Measurements from ENCODE around the gene TMEM208. TPM values are rescaled to one million over a fixed set of nuclear protein-coding genes. Genes with fewer than 3 reads are reported as not detected.
A peak's percentile ranks its signal among the peaks of the same experiment; 100 is the strongest.

Gene TMEM208
- total RNA-seq, 1 experiment from 2014 or later, result 48.4 TPM

DNA sequence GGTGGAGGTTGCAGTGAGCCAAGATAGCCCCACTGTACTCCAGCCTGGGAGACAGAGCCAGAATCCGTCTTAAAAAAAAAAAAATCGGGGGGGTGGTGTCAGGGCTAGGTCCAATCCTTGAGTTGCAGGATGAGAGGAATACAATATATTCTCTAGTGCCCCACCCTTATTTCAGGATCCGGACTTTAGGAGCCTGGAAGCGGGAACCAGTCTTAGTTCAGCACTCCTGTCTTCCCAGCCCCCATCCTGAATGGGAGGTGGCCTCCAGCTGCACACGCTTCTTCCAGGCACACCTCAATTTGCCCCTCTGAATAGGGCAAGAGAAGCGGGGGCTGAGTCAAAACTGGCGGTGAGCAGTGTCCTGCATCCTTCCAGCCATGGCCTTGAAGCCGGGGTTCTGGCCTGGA is 18.7 kb downstream of the TMEM208 start (continued):
- TF ChIP-seq SMAD4 (CRISPR knock-in tag; IDR thresholded peaks at IDR 0.05), result no peak
- TF ChIP-seq PREB (CRISPR knock-in tag; IDR thresholded peaks at IDR 0.05; ENCODE audit: borderline replicate concordance), result no peak

DNA sequence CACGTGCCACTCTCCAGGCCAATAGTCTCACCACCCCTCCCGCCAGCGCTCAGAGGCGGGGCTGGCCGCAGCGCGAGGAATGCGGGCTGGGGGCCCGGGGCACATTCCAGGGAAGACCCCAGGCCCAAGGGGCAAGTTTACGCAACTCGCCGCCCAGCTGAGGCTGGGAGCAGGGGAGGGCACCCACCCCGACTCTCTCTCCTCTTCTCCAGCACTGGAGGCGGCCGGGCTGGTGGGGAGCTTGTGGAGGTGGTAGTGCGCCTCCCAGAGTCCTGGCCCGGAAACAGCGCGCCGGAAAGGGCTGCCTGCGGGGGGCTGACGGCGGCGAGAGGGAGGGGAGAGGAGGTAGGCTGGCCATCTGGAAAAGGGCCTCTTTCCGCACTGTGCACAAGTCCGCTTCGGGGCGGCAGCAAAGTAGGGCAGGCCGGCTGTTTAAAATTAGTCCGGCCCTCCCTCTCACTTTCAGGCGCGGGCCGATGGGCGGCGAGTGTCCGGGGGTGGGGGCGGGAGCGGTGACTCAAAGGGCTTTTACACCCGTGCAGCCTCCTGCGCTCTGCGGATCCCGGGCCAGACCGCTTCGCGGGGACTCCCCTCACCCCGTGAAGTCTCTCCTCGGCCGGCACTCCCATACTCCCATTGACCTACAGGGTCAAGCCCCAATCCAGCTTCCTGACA is 19.3 kb downstream of the TMEM208 start:
- Mint-ChIP-seq H3K9me3 (no peaks in the 10 kb centered on the region), H3K4me3 (peak overlapping the region; percentile 89), H3K27me3 (ENCODE audit: low read depth) (peaks cover 34% of the 10 kb centered on the region), H3K4me1 (peaks cover 41% of the 10 kb centered on the region), H3K36me3 (no peaks in the 10 kb centered on the region), H3K27ac (peak overlapping the region; percentile 85)
- POLR2A ChIA-PET, result interaction anchor here (0.6 to 3.2 kb wide), 8 partner anchors 9 to 197 kb away, joined by 3 to 26 read pairs (median 6); partner anchors contain the start of gene TMEM208
- DNase-seq (ENCODE audit: low spot score), result peak; percentile 87
- peak; percentile 50 for ATAC-seq
- CTCF ChIA-PET, result interaction anchor here (0.5 to 5.0 kb wide), 47 partner anchors 8 to 301 kb away, joined by 3 to 57 read pairs (median 5); partner anchors contain the start of genes ATP6V0D1, B3GNT9, CES3 and ELMO3
- TF ChIP-seq SMAD3 (CRISPR knock-in tag; IDR thresholded peaks at IDR 0.05; ENCODE audit: borderline replicate concordance) (0 out of 2 replicates have a peak, but pooled peaks have one; percentile 40), KAT7 (CRISPR knock-in tag; IDR thresholded peaks at IDR 0.05; ENCODE audit: borderline replicate concordance) (no peak), ZNF396 (CRISPR knock-in tag; IDR thresholded peaks at IDR 0.05; ENCODE audit: borderline replicate concordance) (no peak), TEAD1 (CRISPR knock-in tag; IDR thresholded peaks at IDR 0.05) (peak; percentile 95; the same call in 1 of the 2 replicates), OVOL2 (CRISPR knock-in tag; IDR thresholded peaks at IDR 0.05; ENCODE audit: borderline replicate concordance) (no peak), SP1 (CRISPR knock-in tag; conservative IDR thresholded peaks at IDR 0.05) (peak; percentile 57), NFATC4 (CRISPR knock-in tag; IDR thresholded peaks at IDR 0.05) (no peak), FOXK1 (CRISPR knock-in tag; IDR thresholded peaks at IDR 0.05) (0 out of 2 replicates have a peak, but pooled peaks have one; percentile 36), ZNF423 (CRISPR knock-in tag; IDR thresholded peaks at IDR 0.05) (peak; percentile 65), ZBTB21 (CRISPR knock-in tag; IDR thresholded peaks at IDR 0.05; ENCODE audit: borderline replicate concordance) (no peak), ELF4 (CRISPR knock-in tag; IDR thresholded peaks at IDR 0.05; ENCODE audit: low read depth) (0 out of 2 replicates have a peak, but pooled peaks have one; percentile 40), MYBL2 (CRISPR knock-in tag; IDR thresholded peaks at IDR 0.05) (peak; percentile 83; the same call in 1 of the 2 replicates), FOXP1 (CRISPR knock-in tag; IDR thresholded peaks at IDR 0.05; ENCODE audit: borderline replicate concordance) (0 out of 2 replicates have a peak, but pooled peaks have one; percentile 33)
- TF ChIP-seq, protein P1, sequence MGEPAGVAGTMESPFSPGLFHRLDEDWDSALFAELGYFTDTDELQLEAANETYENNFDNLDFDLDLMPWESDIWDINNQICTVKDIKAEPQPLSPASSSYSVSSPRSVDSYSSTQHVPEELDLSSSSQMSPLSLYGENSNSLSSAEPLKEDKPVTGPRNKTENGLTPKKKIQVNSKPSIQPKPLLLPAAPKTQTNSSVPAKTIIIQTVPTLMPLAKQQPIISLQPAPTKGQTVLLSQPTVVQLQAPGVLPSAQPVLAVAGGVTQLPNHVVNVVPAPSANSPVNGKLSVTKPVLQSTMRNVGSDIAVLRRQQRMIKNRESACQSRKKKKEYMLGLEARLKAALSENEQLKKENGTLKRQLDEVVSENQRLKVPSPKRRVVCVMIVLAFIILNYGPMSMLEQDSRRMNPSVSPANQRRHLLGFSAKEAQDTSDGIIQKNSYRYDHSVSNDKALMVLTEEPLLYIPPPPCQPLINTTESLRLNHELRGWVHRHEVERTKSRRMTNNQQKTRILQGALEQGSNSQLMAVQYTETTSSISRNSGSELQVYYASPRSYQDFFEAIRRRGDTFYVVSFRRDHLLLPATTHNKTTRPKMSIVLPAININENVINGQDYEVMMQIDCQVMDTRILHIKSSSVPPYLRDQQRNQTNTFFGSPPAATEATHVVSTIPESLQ (CRISPR knock-in tag; IDR thresholded peaks at IDR 0.05), result no peak
- TF ChIP-seq, protein P2, sequence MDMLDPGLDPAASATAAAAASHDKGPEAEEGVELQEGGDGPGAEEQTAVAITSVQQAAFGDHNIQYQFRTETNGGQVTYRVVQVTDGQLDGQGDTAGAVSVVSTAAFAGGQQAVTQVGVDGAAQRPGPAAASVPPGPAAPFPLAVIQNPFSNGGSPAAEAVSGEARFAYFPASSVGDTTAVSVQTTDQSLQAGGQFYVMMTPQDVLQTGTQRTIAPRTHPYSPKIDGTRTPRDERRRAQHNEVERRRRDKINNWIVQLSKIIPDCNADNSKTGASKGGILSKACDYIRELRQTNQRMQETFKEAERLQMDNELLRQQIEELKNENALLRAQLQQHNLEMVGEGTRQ (CRISPR knock-in tag; IDR thresholded peaks at IDR 0.05), result peak; percentile 92
- TF ChIP-seq, protein P3, sequence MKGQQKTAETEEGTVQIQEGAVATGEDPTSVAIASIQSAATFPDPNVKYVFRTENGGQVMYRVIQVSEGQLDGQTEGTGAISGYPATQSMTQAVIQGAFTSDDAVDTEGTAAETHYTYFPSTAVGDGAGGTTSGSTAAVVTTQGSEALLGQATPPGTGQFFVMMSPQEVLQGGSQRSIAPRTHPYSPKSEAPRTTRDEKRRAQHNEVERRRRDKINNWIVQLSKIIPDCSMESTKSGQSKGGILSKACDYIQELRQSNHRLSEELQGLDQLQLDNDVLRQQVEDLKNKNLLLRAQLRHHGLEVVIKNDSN (CRISPR knock-in tag; IDR thresholded peaks at IDR 0.05), result peak; percentile 94
- TF ChIP-seq, protein P4, sequence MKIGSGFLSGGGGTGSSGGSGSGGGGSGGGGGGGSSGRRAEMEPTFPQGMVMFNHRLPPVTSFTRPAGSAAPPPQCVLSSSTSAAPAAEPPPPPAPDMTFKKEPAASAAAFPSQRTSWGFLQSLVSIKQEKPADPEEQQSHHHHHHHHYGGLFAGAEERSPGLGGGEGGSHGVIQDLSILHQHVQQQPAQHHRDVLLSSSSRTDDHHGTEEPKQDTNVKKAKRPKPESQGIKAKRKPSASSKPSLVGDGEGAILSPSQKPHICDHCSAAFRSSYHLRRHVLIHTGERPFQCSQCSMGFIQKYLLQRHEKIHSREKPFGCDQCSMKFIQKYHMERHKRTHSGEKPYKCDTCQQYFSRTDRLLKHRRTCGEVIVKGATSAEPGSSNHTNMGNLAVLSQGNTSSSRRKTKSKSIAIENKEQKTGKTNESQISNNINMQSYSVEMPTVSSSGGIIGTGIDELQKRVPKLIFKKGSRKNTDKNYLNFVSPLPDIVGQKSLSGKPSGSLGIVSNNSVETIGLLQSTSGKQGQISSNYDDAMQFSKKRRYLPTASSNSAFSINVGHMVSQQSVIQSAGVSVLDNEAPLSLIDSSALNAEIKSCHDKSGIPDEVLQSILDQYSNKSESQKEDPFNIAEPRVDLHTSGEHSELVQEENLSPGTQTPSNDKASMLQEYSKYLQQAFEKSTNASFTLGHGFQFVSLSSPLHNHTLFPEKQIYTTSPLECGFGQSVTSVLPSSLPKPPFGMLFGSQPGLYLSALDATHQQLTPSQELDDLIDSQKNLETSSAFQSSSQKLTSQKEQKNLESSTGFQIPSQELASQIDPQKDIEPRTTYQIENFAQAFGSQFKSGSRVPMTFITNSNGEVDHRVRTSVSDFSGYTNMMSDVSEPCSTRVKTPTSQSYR (CRISPR knock-in tag; IDR thresholded peaks at IDR 0.05), result peak; percentile 82; the same call in 1 of the 2 replicates
- TF ChIP-seq, protein P5, sequence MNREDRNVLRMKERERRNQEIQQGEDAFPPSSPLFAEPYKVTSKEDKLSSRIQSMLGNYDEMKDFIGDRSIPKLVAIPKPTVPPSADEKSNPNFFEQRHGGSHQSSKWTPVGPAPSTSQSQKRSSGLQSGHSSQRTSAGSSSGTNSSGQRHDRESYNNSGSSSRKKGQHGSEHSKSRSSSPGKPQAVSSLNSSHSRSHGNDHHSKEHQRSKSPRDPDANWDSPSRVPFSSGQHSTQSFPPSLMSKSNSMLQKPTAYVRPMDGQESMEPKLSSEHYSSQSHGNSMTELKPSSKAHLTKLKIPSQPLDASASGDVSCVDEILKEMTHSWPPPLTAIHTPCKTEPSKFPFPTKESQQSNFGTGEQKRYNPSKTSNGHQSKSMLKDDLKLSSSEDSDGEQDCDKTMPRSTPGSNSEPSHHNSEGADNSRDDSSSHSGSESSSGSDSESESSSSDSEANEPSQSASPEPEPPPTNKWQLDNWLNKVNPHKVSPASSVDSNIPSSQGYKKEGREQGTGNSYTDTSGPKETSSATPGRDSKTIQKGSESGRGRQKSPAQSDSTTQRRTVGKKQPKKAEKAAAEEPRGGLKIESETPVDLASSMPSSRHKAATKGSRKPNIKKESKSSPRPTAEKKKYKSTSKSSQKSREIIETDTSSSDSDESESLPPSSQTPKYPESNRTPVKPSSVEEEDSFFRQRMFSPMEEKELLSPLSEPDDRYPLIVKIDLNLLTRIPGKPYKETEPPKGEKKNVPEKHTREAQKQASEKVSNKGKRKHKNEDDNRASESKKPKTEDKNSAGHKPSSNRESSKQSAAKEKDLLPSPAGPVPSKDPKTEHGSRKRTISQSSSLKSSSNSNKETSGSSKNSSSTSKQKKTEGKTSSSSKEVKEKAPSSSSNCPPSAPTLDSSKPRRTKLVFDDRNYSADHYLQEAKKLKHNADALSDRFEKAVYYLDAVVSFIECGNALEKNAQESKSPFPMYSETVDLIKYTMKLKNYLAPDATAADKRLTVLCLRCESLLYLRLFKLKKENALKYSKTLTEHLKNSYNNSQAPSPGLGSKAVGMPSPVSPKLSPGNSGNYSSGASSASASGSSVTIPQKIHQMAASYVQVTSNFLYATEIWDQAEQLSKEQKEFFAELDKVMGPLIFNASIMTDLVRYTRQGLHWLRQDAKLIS (CRISPR knock-in tag; IDR thresholded peaks at IDR 0.05; ENCODE audit: borderline replicate concordance), result peak; percentile 14; the same call in 1 of the 2 replicates
- TF ChIP-seq, protein P6, sequence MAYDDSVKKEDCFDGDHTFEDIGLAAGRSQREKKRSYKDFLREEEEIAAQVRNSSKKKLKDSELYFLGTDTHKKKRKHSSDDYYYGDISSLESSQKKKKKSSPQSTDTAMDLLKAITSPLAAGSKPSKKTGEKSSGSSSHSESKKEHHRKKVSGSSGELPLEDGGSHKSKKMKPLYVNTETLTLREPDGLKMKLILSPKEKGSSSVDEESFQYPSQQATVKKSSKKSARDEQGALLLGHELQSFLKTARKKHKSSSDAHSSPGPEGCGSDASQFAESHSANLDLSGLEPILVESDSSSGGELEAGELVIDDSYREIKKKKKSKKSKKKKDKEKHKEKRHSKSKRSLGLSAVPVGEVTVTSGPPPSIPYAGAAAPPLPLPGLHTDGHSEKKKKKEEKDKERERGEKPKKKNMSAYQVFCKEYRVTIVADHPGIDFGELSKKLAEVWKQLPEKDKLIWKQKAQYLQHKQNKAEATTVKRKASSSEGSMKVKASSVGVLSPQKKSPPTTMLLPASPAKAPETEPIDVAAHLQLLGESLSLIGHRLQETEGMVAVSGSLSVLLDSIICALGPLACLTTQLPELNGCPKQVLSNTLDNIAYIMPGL (CRISPR knock-in tag; IDR thresholded peaks at IDR 0.05), result peak; percentile 63

Measured in WTC11 (cell line).